Medulla oblongata (tissue), 1 donor: Measurements from ENCODE around the gene NOX3.

ENCODE experiments used
- DNase-seq: peaks from one replicate; pipeline ENCODE4 v3.0.0-alpha.2; 2015; ENCODE audit errors: extremely low spot score

Gene NOX3

GRCh38 chr6:155399745-155400653 lies 55.6 kb downstream of the NOX3 start:
- DNase-seq: no peak

GRCh38 chr6:155399062-155399744 lies 56.4 kb downstream of the NOX3 start:
- DNase-seq: no peak

GRCh38 chr6:155398701-155399061 lies 57.0 kb downstream of the NOX3 start:
- DNase-seq: no peak

DNA sequence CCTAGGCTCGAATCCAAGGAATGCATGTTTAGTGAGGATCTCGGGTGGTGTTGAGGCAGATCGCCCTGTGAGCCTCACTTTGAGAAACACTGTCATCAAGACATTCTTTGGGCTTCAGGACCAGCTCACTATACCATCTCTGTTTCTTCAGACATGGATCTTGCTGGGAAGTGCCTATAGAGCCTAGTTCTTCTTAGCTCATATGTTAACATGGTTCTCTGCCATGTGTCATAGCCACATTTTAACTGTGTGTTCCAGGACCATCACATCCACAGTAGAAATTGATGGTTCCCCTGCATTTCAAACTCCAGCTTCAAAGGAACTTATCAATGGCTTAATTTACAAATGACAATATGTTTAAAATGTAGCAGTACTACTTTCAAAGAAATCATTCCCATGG lies 57.4 kb downstream of the NOX3 start:
- no peak for DNase-seq

DNA sequence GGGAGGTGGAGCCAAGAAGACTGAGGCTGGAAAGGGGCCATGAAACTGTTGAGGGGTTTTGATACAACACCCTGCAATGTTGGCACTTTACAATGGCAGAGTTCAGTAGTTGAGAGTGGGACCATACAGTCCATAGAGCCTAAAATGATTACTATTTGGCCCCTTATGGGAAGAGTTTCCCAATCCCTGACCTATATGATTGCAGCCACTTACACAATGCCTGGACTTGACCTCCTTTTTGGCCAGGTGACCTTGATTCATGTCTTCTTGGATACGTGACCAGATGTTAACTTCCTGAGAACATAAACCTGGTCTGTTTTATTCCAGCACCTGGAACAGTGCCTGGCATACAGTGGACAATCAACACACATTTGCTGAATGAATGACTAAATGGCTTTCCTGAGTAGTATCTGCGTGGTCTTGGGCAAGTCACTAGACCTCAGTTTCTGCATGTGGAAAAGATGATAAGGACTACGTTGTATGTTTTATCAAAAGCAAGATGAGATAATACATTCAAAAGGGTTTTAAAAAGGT lies 58.4 kb downstream of the NOX3 start:
- no peak for DNase-seq

- DNase-seq: no peak
Measured at GRCh38 chr6:155396605-155397004, 59.0 kb downstream of the NOX3 start.

GRCh38 chr6:155395339-155395738 lies 60.3 kb downstream of the NOX3 start:
- DNase-seq: no peak

- no peak for DNase-seq
Measured at GRCh38 chr6:155389130-155389529, 66.5 kb downstream of the NOX3 start.

- no peak for DNase-seq
Measured at GRCh38 chr6:155388591-155388990, 67.0 kb downstream of the NOX3 start.

GRCh38 chr6:155387481-155387880 lies 68.2 kb downstream of the NOX3 start:
- no peak for DNase-seq

- no peak for DNase-seq
Measured at GRCh38 chr6:155384321-155384952, 71.2 kb downstream of the NOX3 start.

- no peak for DNase-seq
Measured at GRCh38 chr6:155383913-155384312, 71.7 kb downstream of the NOX3 start.

DNA sequence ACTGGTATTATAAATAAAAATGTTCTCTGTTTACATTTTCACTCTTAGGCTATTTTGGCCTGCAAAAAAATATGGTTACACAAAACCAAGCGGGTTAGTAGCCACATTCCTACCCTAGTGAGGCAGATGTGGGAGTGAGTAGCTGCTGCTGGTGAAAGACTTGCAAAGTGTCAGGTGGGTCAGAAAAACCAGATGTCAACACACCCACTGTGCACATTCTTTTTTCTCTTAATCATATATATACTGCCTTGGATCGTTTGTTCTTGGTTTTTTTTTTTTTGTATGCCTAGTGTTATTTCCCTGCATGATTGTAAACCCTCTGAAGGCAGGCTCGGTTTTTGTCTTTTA lies 73.3 kb downstream of the NOX3 start:
- DNase-seq: no peak

GRCh38 chr6:155381673-155382337 lies 73.8 kb downstream of the NOX3 start:
- no peak for DNase-seq

GRCh38 chr6:155380666-155381332 lies 74.8 kb downstream of the NOX3 start:
- DNase-seq: no peak

- DNase-seq: no peak
Measured at GRCh38 chr6:155378724-155379123, 76.9 kb downstream of the NOX3 start.

DNA sequence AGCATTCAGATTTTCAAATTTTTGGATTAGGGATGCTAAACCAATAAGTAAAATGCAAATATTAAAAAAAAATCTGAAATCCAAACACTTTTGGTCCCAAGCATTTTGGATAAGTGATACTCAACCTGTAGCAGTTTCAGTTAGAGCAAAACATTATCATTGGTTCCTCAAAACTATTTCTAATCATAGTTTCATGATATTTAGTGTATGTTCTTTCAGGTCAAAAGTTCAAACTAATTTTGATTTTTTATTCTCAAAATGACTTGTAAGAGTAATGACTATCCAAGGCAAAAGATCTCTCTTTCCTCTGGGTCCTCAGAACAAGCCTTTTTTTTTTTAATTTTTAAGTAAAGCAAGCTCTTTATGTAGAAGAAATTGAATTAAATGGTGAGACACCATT lies 77.4 kb downstream of the NOX3 start:
- no peak for DNase-seq

DNA sequence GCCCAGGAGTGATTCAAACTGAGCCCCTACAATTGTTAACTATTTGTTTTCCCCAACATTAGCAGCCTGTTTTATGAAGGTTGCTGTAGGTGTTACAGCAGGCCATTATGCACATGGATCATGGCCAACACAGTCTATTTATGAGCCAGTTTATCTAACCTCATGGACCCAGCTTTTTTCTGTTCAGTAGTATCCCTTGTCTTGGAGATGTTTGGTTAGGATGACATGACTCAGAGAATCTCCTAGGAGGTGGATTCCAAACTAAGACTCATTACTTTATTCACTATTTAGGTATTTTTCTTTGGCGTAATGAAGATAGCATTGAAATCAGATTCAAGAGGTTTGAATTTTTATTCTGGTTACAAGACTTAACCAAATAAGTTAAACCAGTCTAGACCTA lies 78.6 kb downstream of the NOX3 start:
- no peak for DNase-seq

DNA sequence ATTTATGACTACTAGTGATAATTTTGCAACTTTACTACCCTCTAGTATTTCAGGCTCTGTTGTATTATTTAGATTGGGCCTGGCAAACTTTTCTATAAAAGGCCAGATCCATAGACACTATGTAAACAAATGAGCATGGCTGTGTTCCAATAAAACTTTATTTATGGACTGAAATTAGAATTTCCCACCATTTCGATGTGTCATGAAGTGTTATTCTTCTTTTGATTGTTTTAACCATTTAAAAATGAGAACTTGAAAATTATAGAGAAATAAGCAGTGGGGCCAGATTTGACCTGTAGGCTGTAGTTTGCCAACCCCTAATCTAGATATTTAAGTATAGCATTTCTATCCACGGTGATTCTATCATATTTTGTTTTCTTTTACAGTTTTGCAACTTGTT lies 79.8 kb downstream of the NOX3 start:
- no peak for DNase-seq

DNA sequence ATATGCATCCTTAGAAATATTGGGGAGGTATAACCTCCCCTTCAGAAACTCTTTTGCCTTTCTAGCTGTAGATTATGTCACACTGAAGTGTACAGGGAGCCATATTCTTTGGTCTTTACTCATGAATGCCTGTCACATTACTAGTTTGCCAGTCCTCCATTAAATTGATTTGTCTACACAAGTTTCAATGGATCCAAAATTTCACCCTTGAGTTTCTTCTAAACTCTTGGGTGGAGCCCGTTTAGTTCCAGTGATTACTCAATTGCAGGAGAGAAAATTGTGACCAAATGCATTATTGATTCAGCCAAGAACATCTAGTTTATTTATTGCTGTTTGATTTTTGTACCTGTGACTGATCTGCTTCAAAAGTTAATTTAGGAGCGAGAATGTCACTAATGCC lies 81.0 kb downstream of the NOX3 start:
- no peak for DNase-seq

DNA sequence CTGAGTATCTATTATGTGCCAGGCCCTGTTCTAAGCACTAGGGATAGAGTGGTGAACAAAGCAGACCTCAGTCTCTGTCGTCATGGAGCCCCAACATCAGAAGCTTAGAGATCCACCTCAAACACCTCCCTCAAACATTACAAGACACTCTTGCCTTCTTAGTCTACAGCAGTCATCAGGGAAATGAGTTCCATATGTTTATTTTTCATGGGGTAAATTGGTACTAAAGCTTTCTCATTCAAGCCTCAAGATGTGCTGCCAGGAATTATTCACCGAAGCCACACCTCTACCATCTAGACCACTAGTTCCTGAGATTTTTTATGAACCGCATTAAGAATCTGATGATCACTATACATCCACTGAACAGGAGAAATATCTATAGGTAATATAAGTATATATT lies 82.4 kb downstream of the NOX3 start:
- no peak for DNase-seq

GRCh38 chr6:155372256-155372655 lies 83.4 kb downstream of the NOX3 start:
- no peak for DNase-seq
